Hepatocyte (in vitro differentiated cells): ENCODE results near the gene LPP. TPM values are rescaled to one million over a fixed set of nuclear protein-coding genes. Genes with fewer than 3 reads are reported as not detected.
A peak's percentile ranks its signal among the peaks of the same experiment; 100 is the strongest.

ENCODE experiments used
- DNase-seq: peaks from one replicate; pipeline ENCODE4 v3.0.0-alpha.2; 2016; ENCODE audit warnings: low spot score
- H2AFZ ChIP-seq: fragments of 200-600 bp; sonication (generic); 2 replicates; pipeline ENCODE4 v1.6.0; 2016; ENCODE audit warnings: antibody characterized with exemption, mild to moderate bottlenecking
- H3K27ac ChIP-seq: fragments of 200-600 bp; sonication (generic); 2 replicates; pipeline ENCODE4 v1.5.1; 2016; ENCODE audit warnings: mild to moderate bottlenecking
- H3K27me3 ChIP-seq: fragments of 200-600 bp; sonication (generic); 2 replicates; pipeline ENCODE4 v1.6.1; 2016
- H3K36me3 ChIP-seq: fragments of 200-600 bp; sonication (generic); replicated peaks from 2 replicates; pipeline ENCODE4 v1.5.1; 2016; ENCODE audit warnings: low read depth; ENCODE audit not compliant: insufficient read depth
- H3K4me1 ChIP-seq: fragments of 200-600 bp; sonication (generic); 2 replicates; pipeline ENCODE4 v1.5.1; 2016; ENCODE audit warnings: mild to moderate bottlenecking, moderate library complexity; ENCODE audit not compliant: insufficient read depth
- H3K4me2 ChIP-seq: fragments of 200-600 bp; sonication (generic); 2 replicates; pipeline ENCODE4 v1.6.0; 2016
- H3K4me3 ChIP-seq: fragments of 200-600 bp; sonication (generic); 2 replicates; pipeline ENCODE4 v1.5.1; 2016; ENCODE audit warnings: mild to moderate bottlenecking
- H3K79me2 ChIP-seq: fragments of 200-600 bp; sonication (generic); 2 replicates; pipeline ENCODE4 v1.6.0; 2017; ENCODE audit warnings: mild to moderate bottlenecking
- H3K9me2 ChIP-seq: fragments of 200-600 bp; sonication (generic); replicated peaks from 2 replicates; pipeline ENCODE4 v1.6.0; 2017; ENCODE audit warnings: mild to moderate bottlenecking; ENCODE audit not compliant: insufficient read depth
- H3K9me3 ChIP-seq: fragments of 200-600 bp; sonication (generic); 2 replicates; pipeline ENCODE4 v1.5.1; 2016; ENCODE audit warnings: low read depth, mild to moderate bottlenecking
- H4K20me1 ChIP-seq: fragments of 200-600 bp; sonication (generic); 2 replicates; pipeline ENCODE4 v1.6.0; 2016; ENCODE audit warnings: mild to moderate bottlenecking; ENCODE audit not compliant: insufficient read depth, poor library complexity, severe bottlenecking
- CTCF ChIP-seq: fragments of 200-600 bp; sonication (generic); IDR thresholded peaks from 2 replicates; pipeline ENCODE4 v1.5.1; 2016; ENCODE audit warnings: antibody characterized with exemption, mild to moderate bottlenecking; ENCODE audit not compliant: poor library complexity
- EZH2 ChIP-seq: fragments of 200-600 bp; sonication (generic); IDR thresholded peaks from 2 replicates; pipeline ENCODE4 v1.6.1; 2016; ENCODE audit warnings: antibody characterized with exemption, mild to moderate bottlenecking, borderline replicate concordance
- EZH2phosphoT487 ChIP-seq: fragments of 200-600 bp; sonication (generic); IDR thresholded peaks from one replicate; pipeline ENCODE4 v1.6.1; 2018; ENCODE audit warnings: antibody characterized with exemption, mild to moderate bottlenecking, low read depth, moderate library complexity; ENCODE audit not compliant: unreplicated experiment, severe bottlenecking
- WGBS: methylation state at CpG from one replicate; pipeline ENCODE4 v1.1.6; 2016; ENCODE audit warnings: low lambda C conversion rate; ENCODE audit errors: missing lambda C conversion rate; 5-methylcytosine and 5-hydroxymethylcytosine counted together
- polyA plus RNA-seq: library from polyadenylated mRNA; unstranded; fragments of >200 nt; fragmentation: Nextera tagmentation; extraction: Ambion mirVana; gene quantifications from 2 replicates; pipeline ENCODE4 v1.2.1, GENCODE V29; 2016
- total RNA-seq: library from RNA; depleted of rRNA; stranded (reverse); fragments of >200 nt; gene quantifications from 2 replicates; pipeline ENCODE4 v1.2.3, GENCODE V29; 2014

Gene LPP
- total and polyA plus RNA-seq, 2 experiments from 2014 or later: 53.2 to 73.8 TPM

GRCh38 chr3:188178293-188178936 lies 24.5 kb downstream of the LPP start:
- 82% methylated on average over 7 of the region's 7 CpGs for WGBS
- peak overlapping the region; percentile 64 for H3K27ac ChIP-seq

GRCh38 chr3:188179006-188179966 lies 25.3 kb downstream of the LPP start:
- Histone ChIP-seq H3K9me2 (no peaks in the 10 kb centered on the region), H3K4me3 (no peak overlapping the region), H3K79me2 (peaks cover 95% of the 10 kb centered on the region), H3K4me2 (peak overlapping the region; percentile 38), H3K4me1 (peaks cover 32% of the 10 kb centered on the region), H2AFZ (no peak overlapping the region), H3K27ac (peak overlapping the region; percentile 64), H3K9me3 (no peaks in the 10 kb centered on the region), H3K36me3 (no peaks in the 10 kb centered on the region), H3K27me3 (no peaks in the 10 kb centered on the region), H4K20me1 (peaks cover 35% of the 10 kb centered on the region)
- TF ChIP-seq EZH2 (no peak), CTCF (no peak), EZH2phosphoT487 (no peak)
- DNase-seq: peak; percentile 44
- 58% methylated on average over 16 of the region's 16 CpGs for WGBS

More at GRCh38 chr3:188178293-188178936, 24.5 kb downstream of the LPP start:
- DNase-seq: no peak
- Histone ChIP-seq H3K36me3 (no peaks in the 10 kb centered on the region), H3K9me3 (no peaks in the 10 kb centered on the region), H2AFZ (no peak overlapping the region), H3K27me3 (no peaks in the 10 kb centered on the region), H3K4me1 (peaks cover 32% of the 10 kb centered on the region), H3K79me2 (peaks cover 95% of the 10 kb centered on the region), H3K9me2 (no peaks in the 10 kb centered on the region), H3K4me3 (no peak overlapping the region), H3K4me2 (peak overlapping the region; percentile 38), H4K20me1 (peaks cover 35% of the 10 kb centered on the region)
- no peak for TF ChIP-seq EZH2
- no peak for TF ChIP-seq EZH2phosphoT487
- no peak for TF ChIP-seq CTCF

- Histone ChIP-seq H2AFZ (no peak overlapping the region), H3K9me3 (no peaks in the 10 kb centered on the region), H3K79me2 (peaks cover 95% of the 10 kb centered on the region), H3K4me1 (peaks cover 33% of the 10 kb centered on the region), H3K4me3 (no peak overlapping the region), H3K36me3 (no peaks in the 10 kb centered on the region), H3K4me2 (no peak overlapping the region), H3K27me3 (no peaks in the 10 kb centered on the region), H4K20me1 (peaks cover 35% of the 10 kb centered on the region), H3K27ac (peak overlapping the region; percentile 64), H3K9me2 (no peaks in the 10 kb centered on the region)
- no peak for DNase-seq
- 93% methylated on average over 7 of the region's 7 CpGs for WGBS
- no peak for TF ChIP-seq EZH2
- no peak for TF ChIP-seq CTCF
- no peak for TF ChIP-seq EZH2phosphoT487
Measured at GRCh38 chr3:188180114-188180513, 26.2 kb downstream of the LPP start.
